ENCODE data around the gene RAPGEF4.

The RAPGEF4 gene

GRCh38 chr2:172947461-172948153 lies 212.0 kb downstream of the RAPGEF4 start:
- no peak for TF ChIP-seq CTCF (IDR thresholded peaks at IDR 0.05; ENCODE audit: low read depth, low read length)
- DNase-seq (ENCODE audit: extremely low read depth, low read depth): no peak

GRCh38 chr2:172949522-172949921 lies 213.9 kb downstream of the RAPGEF4 start:
- no peak for DNase-seq (ENCODE audit: extremely low read depth, low read depth)
- TF ChIP-seq CTCF (IDR thresholded peaks at IDR 0.05; ENCODE audit: low read depth, low read length): no peak

DNA sequence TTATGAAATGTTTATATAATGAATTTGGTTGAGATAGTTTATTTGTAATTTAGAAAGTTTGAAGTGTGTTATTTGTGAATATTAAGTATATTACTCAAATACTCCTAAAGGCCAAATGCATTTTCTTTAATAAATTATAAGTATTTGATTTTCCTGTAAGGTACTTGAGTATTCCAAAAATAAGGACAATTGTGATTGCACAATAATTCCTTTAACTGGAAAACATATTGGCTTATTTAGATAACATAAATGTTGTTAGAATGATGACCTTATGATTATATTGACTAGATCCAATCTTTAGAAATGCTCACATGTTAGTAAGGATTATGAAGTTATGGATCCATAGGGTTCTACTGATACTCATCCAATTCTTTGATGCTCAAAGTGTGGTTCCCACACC lies 214.9 kb downstream of the RAPGEF4 start:
- no peak for DNase-seq (ENCODE audit: extremely low read depth, low read depth)
- no peak for TF ChIP-seq CTCF (IDR thresholded peaks at IDR 0.05; ENCODE audit: low read depth, low read length)

- DNase-seq (ENCODE audit: extremely low read depth, low read depth): no peak
- TF ChIP-seq CTCF (IDR thresholded peaks at IDR 0.05; ENCODE audit: low read depth, low read length): no peak
These were observed 215.9 kb downstream of the RAPGEF4 start for GRCh38 chr2:172951554-172951953.

DNA sequence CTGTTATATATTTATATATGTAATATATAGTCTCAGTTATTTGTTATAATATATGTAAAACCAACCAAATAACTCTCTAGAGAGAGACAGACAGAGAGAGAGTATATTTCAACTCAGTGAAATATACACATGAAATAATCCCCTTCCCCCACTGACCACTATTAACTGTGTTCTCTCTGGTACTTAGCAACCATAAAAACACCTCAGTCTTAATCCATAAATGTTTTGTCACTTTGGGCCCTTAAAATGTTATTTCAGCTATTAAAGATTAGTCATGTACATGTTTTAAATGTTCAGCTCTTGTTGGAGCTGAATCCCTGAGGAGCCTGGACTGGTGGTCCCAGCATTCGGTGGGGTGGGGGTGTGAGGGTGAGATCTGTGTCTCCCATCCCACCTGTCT lies 217.8 kb downstream of the RAPGEF4 start:
- DNase-seq (ENCODE audit: extremely low read depth, low read depth): no peak
- TF ChIP-seq CTCF (IDR thresholded peaks at IDR 0.05; ENCODE audit: low read depth, low read length): no peak

GRCh38 chr2:172953970-172954852 lies 218.6 kb downstream of the RAPGEF4 start:
- no peak for TF ChIP-seq CTCF (IDR thresholded peaks at IDR 0.05; ENCODE audit: low read depth, low read length)
- no peak for DNase-seq (ENCODE audit: extremely low read depth, low read depth)

DNA sequence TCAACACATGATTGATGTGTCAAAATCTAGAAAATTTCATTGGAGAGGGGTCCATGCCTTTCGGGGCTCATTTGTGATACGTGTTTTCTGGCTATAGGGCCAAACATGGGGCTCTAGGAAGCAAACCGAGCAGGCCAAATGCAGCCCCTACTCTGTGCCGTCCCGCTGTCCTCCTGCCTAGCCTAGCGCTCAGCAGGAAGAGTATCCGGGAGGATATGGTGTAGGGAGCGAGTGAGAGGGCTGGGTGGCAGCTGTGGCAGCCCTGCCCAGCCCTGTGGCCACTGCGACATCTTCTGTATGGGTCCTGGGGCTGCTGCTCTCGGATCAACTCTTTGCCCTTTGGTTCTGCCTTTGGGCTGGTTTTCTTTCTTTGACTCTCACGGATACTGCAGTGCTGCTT lies 219.9 kb downstream of the RAPGEF4 start:
- TF ChIP-seq CTCF (IDR thresholded peaks at IDR 0.05; ENCODE audit: low read depth, low read length): no peak
- no peak for DNase-seq (ENCODE audit: extremely low read depth, low read depth)

All from AG09319 (cell line).